ENCODE data around the gene BASP1.

- TF ChIP-seq SUZ12 (IDR thresholded peaks at IDR 0.05; ENCODE audit: extremely low read depth, insufficient read depth, insufficient read length) (no peak), ZNF274 (IDR thresholded peaks at IDR 0.05; ENCODE audit: low read depth, low read length) (no peak), YY1 (IDR thresholded peaks at IDR 0.05; ENCODE audit: insufficient read depth, insufficient read length) (no peak)
Measured at GRCh38 chr5:17186256-17186655, 31.2 kb upstream of the BASP1 start.
